ENCODE data around the gene CRHBP.

DNA sequence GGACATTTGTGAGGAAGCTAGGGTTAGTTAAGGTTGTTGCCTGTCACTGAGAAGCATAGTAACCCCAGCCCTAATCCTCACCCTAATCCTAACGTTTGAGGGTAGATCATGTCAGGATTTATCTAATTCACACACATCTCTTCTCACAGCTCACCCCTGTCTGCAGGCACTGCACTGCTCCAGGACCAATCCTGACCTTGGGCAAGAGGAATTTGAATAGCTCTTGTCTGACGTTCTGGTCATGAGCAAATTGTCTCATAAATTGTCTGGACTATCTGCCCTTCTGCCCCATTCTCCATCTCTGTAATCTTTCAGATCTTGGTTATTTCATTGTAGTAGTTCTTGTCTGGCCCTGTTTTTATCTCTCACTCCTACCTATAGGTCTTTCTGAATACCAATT lies 18.7 kb downstream of the CRHBP start:
- TF ChIP-seq, protein P1, sequence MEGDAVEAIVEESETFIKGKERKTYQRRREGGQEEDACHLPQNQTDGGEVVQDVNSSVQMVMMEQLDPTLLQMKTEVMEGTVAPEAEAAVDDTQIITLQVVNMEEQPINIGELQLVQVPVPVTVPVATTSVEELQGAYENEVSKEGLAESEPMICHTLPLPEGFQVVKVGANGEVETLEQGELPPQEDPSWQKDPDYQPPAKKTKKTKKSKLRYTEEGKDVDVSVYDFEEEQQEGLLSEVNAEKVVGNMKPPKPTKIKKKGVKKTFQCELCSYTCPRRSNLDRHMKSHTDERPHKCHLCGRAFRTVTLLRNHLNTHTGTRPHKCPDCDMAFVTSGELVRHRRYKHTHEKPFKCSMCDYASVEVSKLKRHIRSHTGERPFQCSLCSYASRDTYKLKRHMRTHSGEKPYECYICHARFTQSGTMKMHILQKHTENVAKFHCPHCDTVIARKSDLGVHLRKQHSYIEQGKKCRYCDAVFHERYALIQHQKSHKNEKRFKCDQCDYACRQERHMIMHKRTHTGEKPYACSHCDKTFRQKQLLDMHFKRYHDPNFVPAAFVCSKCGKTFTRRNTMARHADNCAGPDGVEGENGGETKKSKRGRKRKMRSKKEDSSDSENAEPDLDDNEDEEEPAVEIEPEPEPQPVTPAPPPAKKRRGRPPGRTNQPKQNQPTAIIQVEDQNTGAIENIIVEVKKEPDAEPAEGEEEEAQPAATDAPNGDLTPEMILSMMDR (IDR thresholded peaks at IDR 0.05), result no peak
- no peak for TF ChIP-seq ZFX (IDR thresholded peaks at IDR 0.05; ENCODE audit: borderline replicate concordance)

Measured in 22Rv1 (cell line).